IPS-20b (cell line): ENCODE results near the gene LRRC9.
"Not testable (repeated sequence)": the region's sequence is repeated elsewhere in the genome, so short reads cannot be mapped to it uniquely, and the experiment has no call there.

Source experiments
- H3K27ac ChIP-seq: one replicate; pipeline ENCODE4 v1.5.1; 2013; ENCODE audit warnings: low read length
- H3K27me3 ChIP-seq: 2 replicates; pipeline ENCODE4 v1.6.1; 2013; ENCODE audit warnings: mild to moderate bottlenecking, low read length, inconsistent platforms; ENCODE audit not compliant: insufficient read depth
- H3K36me3 ChIP-seq: 2 replicates; pipeline ENCODE4 v1.6.1; 2013; ENCODE audit warnings: low read depth, mild to moderate bottlenecking, inconsistent platforms, low read length, moderate library complexity; ENCODE audit not compliant: insufficient read depth
- H3K4me1 ChIP-seq: 2 replicates; pipeline ENCODE4 v1.6.1; 2013; ENCODE audit warnings: mild to moderate bottlenecking, control low read depth, inconsistent platforms, low read length, moderate library complexity; ENCODE audit not compliant: insufficient read depth
- H3K4me3 ChIP-seq: 2 replicates; pipeline ENCODE4 v1.5.1; 2013; ENCODE audit warnings: mild to moderate bottlenecking, low read length, inconsistent platforms
- H3K9ac ChIP-seq: 2 replicates; pipeline ENCODE4 v1.6.1; 2013; ENCODE audit warnings: low read depth, mild to moderate bottlenecking, inconsistent platforms, low read length, moderate library complexity
- H3K9me3 ChIP-seq: 2 replicates; pipeline ENCODE4 v1.6.1; 2013; ENCODE audit warnings: mild to moderate bottlenecking, low read depth, low read length, inconsistent platforms; ENCODE audit not compliant: insufficient read depth

LRRC9 gene

GRCh38 chr14:59913187-59913586 is 6.8 kb upstream of the LRRC9 start:
- Histone ChIP-seq H3K4me1 (no peaks in the 10 kb centered on the region), H3K9me3 (no peaks in the 10 kb centered on the region), H3K27ac (no peak overlapping the region), H3K36me3 (no peaks in the 10 kb centered on the region), H3K27me3 (no peaks in the 10 kb centered on the region), H3K9ac (no peak overlapping the region), H3K4me3 (no peak overlapping the region)

GRCh38 chr14:59918824-59919569 is 947 bp upstream of the LRRC9 start:
- no peaks in the 10 kb centered on the region for H3K36me3 ChIP-seq
- H3K27me3 ChIP-seq = 0 out of 2 replicates have a peak, but pooled peaks cover 4% of the 10 kb centered on the region
- peak overlapping the region; percentile 70 for H3K4me3 ChIP-seq
- no peaks in the 10 kb centered on the region; the same call in 1 of the 2 replicates for H3K4me1 ChIP-seq
- H3K27ac ChIP-seq = peak overlapping the region; percentile 73
- peak overlapping the region; percentile 74; the same call in 1 of the 2 replicates for H3K9ac ChIP-seq
- no peaks in the 10 kb centered on the region for H3K9me3 ChIP-seq

- Histone ChIP-seq H3K27ac (no peak overlapping the region), H3K4me1 (no peaks in the 10 kb centered on the region; the same call in 1 of the 2 replicates), H3K4me3 (peak overlapping the region; percentile 70), H3K9ac (peak overlapping the region; percentile 59; the same call in 1 of the 2 replicates), H3K36me3 (no peaks in the 10 kb centered on the region), H3K27me3 (0 out of 2 replicates have a peak, but pooled peaks cover 4% of the 10 kb centered on the region), H3K9me3 (no peaks in the 10 kb centered on the region)
Measured at GRCh38 chr14:59920378-59920683, 387 bp downstream of the LRRC9 start.

- no peaks in the 10 kb centered on the region for H3K36me3 ChIP-seq
- 0 out of 2 replicates have a peak, but pooled peaks cover 1% of the 10 kb centered on the region for H3K27me3 ChIP-seq
- no peaks in the 10 kb centered on the region for H3K9me3 ChIP-seq
- no peak overlapping the region for H3K4me3 ChIP-seq
- H3K27ac ChIP-seq = no peak overlapping the region
- H3K9ac ChIP-seq = no peak overlapping the region
- no peaks in the 10 kb centered on the region for H3K4me1 ChIP-seq
Measured at GRCh38 chr14:59925797-59926196, 5.9 kb downstream of the LRRC9 start.

GRCh38 chr14:59926534-59926933 is 6.6 kb downstream of the LRRC9 start:
- Histone ChIP-seq H3K9ac (no peak overlapping the region), H3K4me3 (no peak overlapping the region), H3K27ac (no peak overlapping the region), H3K27me3 (no peaks in the 10 kb centered on the region), H3K9me3 (no peaks in the 10 kb centered on the region), H3K4me1 (no peaks in the 10 kb centered on the region), H3K36me3 (no peaks in the 10 kb centered on the region)

GRCh38 chr14:59931237-59931636 is 11.3 kb downstream of the LRRC9 start:
- H3K27me3 ChIP-seq = no peaks in the 10 kb centered on the region
- H3K9me3 ChIP-seq = no peaks in the 10 kb centered on the region
- no peaks in the 10 kb centered on the region for H3K36me3 ChIP-seq
- no peak overlapping the region for H3K27ac ChIP-seq
- no peak overlapping the region for H3K9ac ChIP-seq
- H3K4me1 ChIP-seq = no peaks in the 10 kb centered on the region
- no peak overlapping the region for H3K4me3 ChIP-seq

GRCh38 chr14:59936145-59936544 is 16.2 kb downstream of the LRRC9 start:
- H3K9ac ChIP-seq = no peak overlapping the region
- H3K4me3 ChIP-seq = no peak overlapping the region
- no peaks in the 10 kb centered on the region for H3K36me3 ChIP-seq
- H3K27ac ChIP-seq = no peak overlapping the region
- no peaks in the 10 kb centered on the region for H3K9me3 ChIP-seq
- no peaks in the 10 kb centered on the region for H3K27me3 ChIP-seq
- H3K4me1 ChIP-seq = no peaks in the 10 kb centered on the region

- no peaks in the 10 kb centered on the region for H3K4me1 ChIP-seq
- no peaks in the 10 kb centered on the region for H3K9me3 ChIP-seq
- no peaks in the 10 kb centered on the region for H3K36me3 ChIP-seq
- no peak overlapping the region for H3K4me3 ChIP-seq
- no peaks in the 10 kb centered on the region for H3K27me3 ChIP-seq
- H3K9ac ChIP-seq = no peak overlapping the region
- no peak overlapping the region for H3K27ac ChIP-seq
Measured at GRCh38 chr14:59939828-59940227, 19.9 kb downstream of the LRRC9 start.

GRCh38 chr14:59942296-59942862 is 22.4 kb downstream of the LRRC9 start:
- not testable (repeated sequence) for H3K27ac ChIP-seq, H3K9me3 ChIP-seq, H3K36me3 ChIP-seq, H3K4me1 ChIP-seq, H3K27me3 ChIP-seq, H3K9ac ChIP-seq, H3K4me3 ChIP-seq

- no peaks in the 10 kb centered on the region for H3K9me3 ChIP-seq
Measured at GRCh38 chr14:59944909-59945308, 25.0 kb downstream of the LRRC9 start.

GRCh38 chr14:59952141-59952540 is 32.2 kb downstream of the LRRC9 start:
- H3K27me3 ChIP-seq, H3K9me3 ChIP-seq, H3K27ac ChIP-seq, H3K36me3 ChIP-seq, H3K4me1 ChIP-seq, H3K9ac ChIP-seq: not testable (repeated sequence)
- peak overlapping the region; percentile 41; the same call in 1 of the 2 replicates for H3K4me3 ChIP-seq

More at GRCh38 chr14:59944909-59945308, 25.0 kb downstream of the LRRC9 start:
- no peaks in the 10 kb centered on the region for H3K36me3 ChIP-seq
- H3K9ac ChIP-seq = no peak overlapping the region
- H3K27me3 ChIP-seq = no peaks in the 10 kb centered on the region
- H3K27ac ChIP-seq = no peak overlapping the region
- no peaks in the 10 kb centered on the region for H3K4me1 ChIP-seq
- H3K4me3 ChIP-seq = no peak overlapping the region

- H3K36me3 ChIP-seq, H3K4me3 ChIP-seq, H3K4me1 ChIP-seq, H3K27ac ChIP-seq, H3K9ac ChIP-seq, H3K9me3 ChIP-seq, H3K27me3 ChIP-seq: not testable (repeated sequence)
Measured at GRCh38 chr14:59957890-59958289, 37.9 kb downstream of the LRRC9 start.
